ENCODE results near the gene IER5. TPM values are rescaled to one million over a fixed set of nuclear protein-coding genes. Genes with fewer than 3 reads are reported as not detected.
A peak's percentile ranks its signal among the peaks of the same experiment; 100 is the strongest.

IER5 gene
- total and polyA plus RNA-seq, 4 donors, result 18.6 to 34.5 (median 26.2) TPM

DNA sequence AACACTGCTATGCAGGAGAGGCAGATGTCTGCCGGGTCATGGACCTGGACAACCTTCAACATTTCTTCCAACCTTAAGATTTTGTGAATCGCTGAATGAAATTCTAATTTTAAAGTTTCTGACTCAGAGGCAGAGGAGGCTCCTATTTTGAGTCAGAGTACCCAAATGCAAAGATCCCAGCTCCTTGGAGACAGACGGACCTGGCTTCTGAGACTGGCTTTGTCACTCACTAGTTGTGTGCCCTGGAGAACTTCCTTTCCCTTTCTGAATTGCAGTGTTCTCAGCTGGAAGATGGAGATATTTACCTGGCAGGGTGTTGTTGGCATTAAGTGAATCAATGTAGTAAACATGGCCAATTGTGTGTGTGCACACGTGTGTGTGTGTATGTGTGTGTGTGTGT, 51.9 kb downstream of the IER5 start:
- Histone ChIP-seq H3K9me3 (ENCODE audit: control insufficient read depth in 4 of 4, insufficient read depth in 3 of 4, low read length in 3 of 4) (no peaks in the 10 kb centered on the region), H3K4me3 (no peak overlapping the region), H3K27ac (ENCODE audit: low read depth in 1 of 2, low read length in 1 of 2) (no peak overlapping the region), H3K27me3 (ENCODE audit: control insufficient read depth in 3 of 3, insufficient read depth in 3 of 3, low read length in 2 of 3) (no peaks in the 10 kb centered on the region), H3K36me3 (ENCODE audit: control insufficient read depth in 4 of 4, insufficient read depth in 4 of 4, low read length in 4 of 4) (no peaks in the 10 kb centered on the region), H3K4me1 (ENCODE audit: control insufficient read depth in 5 of 5, insufficient read depth in 5 of 5, low read length in 5 of 5) (peaks cover 7 to 15% (median 11%) of the 10 kb centered on the region in 5 donors), H3K9ac (ENCODE audit: insufficient read depth in 1 of 2, low read length in 2 of 2) (no peak overlapping the region)
- 86 to 88% methylated on average over 4 of the region's 4 CpGs for WGBS, 2 donors
- TF ChIP-seq, protein P1, sequence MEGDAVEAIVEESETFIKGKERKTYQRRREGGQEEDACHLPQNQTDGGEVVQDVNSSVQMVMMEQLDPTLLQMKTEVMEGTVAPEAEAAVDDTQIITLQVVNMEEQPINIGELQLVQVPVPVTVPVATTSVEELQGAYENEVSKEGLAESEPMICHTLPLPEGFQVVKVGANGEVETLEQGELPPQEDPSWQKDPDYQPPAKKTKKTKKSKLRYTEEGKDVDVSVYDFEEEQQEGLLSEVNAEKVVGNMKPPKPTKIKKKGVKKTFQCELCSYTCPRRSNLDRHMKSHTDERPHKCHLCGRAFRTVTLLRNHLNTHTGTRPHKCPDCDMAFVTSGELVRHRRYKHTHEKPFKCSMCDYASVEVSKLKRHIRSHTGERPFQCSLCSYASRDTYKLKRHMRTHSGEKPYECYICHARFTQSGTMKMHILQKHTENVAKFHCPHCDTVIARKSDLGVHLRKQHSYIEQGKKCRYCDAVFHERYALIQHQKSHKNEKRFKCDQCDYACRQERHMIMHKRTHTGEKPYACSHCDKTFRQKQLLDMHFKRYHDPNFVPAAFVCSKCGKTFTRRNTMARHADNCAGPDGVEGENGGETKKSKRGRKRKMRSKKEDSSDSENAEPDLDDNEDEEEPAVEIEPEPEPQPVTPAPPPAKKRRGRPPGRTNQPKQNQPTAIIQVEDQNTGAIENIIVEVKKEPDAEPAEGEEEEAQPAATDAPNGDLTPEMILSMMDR (IDR thresholded peaks at IDR 0.05; ENCODE audit: control extremely low read depth, extremely low read depth), result no peak
- DNase-seq (no peak), ATAC-seq (ENCODE audit: insufficient read depth, low FRiP score) (no peak)

DNA sequence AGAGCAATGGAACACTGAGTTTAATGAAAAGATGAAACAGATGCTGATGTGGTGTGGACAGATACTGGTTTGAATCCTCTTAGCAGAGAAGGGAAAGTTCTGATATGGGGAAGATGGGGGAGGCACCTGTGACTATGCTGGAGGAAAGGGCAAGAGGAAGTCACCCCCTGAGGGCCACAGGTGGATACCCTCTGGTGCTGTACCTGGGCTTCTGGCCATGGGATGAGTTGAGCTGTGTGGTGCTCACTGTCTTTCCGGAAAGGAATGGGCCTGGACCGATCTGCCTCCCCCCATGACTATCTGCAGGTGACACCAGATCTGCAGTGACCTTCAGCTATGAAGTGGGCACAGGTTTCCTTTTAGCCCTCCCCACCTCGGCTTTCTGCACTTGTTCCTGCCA, 52.4 kb downstream of the IER5 start:
- Histone ChIP-seq H3K27me3 (ENCODE audit: control insufficient read depth in 3 of 3, insufficient read depth in 3 of 3, low read length in 2 of 3) (no peaks in the 10 kb centered on the region), H3K9me3 (ENCODE audit: control insufficient read depth in 4 of 4, insufficient read depth in 3 of 4, low read length in 3 of 4) (no peaks in the 10 kb centered on the region), H3K4me1 (ENCODE audit: control insufficient read depth in 5 of 5, insufficient read depth in 5 of 5, low read length in 5 of 5) (peaks cover 6 to 15% (median 11%) of the 10 kb centered on the region in 5 donors), H3K36me3 (ENCODE audit: control insufficient read depth in 4 of 4, insufficient read depth in 4 of 4, low read length in 4 of 4) (no peaks in the 10 kb centered on the region), H3K9ac (ENCODE audit: insufficient read depth in 1 of 2, low read length in 2 of 2) (no peak overlapping the region), H3K27ac (ENCODE audit: low read depth in 1 of 2, low read length in 1 of 2) (no peak overlapping the region), H3K4me3 (no peak overlapping the region)
- no peak for ATAC-seq (ENCODE audit: insufficient read depth, low FRiP score)
- 79 to 80% methylated on average over 3 of the region's 3 CpGs for WGBS, 2 donors
- no peak for DNase-seq
- TF ChIP-seq, protein P1 (IDR thresholded peaks at IDR 0.05; ENCODE audit: control extremely low read depth, extremely low read depth), result no peak

DNA sequence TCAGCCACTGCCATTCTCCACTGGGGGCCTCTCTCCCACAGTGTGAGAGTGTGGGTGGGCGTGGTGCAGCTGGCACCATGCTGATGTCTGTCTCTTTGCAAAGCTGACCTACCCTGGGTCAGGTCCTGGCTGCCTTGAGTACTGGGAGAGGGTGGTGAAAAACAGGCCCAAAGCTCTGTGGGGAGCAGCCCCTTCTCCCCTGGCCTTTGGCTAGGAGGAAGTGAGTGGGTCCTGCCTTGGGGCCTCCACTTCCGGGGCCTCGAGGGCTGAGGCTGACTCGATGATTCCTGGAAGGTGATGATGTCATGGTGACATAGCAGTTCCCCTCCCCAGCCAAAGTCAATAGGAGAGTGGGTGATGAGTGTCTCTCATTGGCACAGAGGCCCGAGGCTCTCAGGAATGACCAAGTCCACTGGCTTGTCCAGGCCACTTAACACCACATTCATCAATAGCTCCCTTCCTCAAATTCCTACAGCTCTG, 53.0 kb downstream of the IER5 start:
- WGBS, 2 donors, result 29% methylated on average over 5 of the region's 5 CpGs
- H3K9ac ChIP-seq (ENCODE audit: insufficient read depth in 1 of 2, low read length in 2 of 2), result no peak overlapping the region
- H3K36me3 ChIP-seq (ENCODE audit: control insufficient read depth in 4 of 4, insufficient read depth in 4 of 4, low read length in 4 of 4), result no peaks in the 10 kb centered on the region
- no peaks in the 10 kb centered on the region for H3K27me3 ChIP-seq (ENCODE audit: control insufficient read depth in 3 of 3, insufficient read depth in 3 of 3, low read length in 2 of 3)
- peaks cover 6 to 15% (median 11%) of the 10 kb centered on the region in 5 donors for H3K4me1 ChIP-seq (ENCODE audit: control insufficient read depth in 5 of 5, insufficient read depth in 5 of 5, low read length in 5 of 5)
- TF ChIP-seq, protein P1 (IDR thresholded peaks at IDR 0.05; ENCODE audit: control extremely low read depth, extremely low read depth), result no peak
- DNase-seq (no peak), ATAC-seq (ENCODE audit: insufficient read depth, low FRiP score) (peak; percentile 24)
- no peak overlapping the region for H3K4me3 ChIP-seq
- H3K27ac ChIP-seq (ENCODE audit: low read depth in 1 of 2, low read length in 1 of 2), result peak overlapping the region; percentile 13 to 32
- no peaks in the 10 kb centered on the region for H3K9me3 ChIP-seq (ENCODE audit: control insufficient read depth in 4 of 4, insufficient read depth in 3 of 4, low read length in 3 of 4)

Other genes starting within 250 kb of the IER5 start
- 1 to 10 TPM; 6.2 to 6.4 TPM for gene KIAA1614, start 175.8 kb upstream of the IER5 start, total RNA-seq
- gene KIAA1614, start 175.8 kb upstream of the IER5 start, polyA plus RNA-seq, result 1 to 10 TPM; 2.1 to 2.8 TPM
- gene STX6, start 65.8 kb upstream of the IER5 start, total RNA-seq, result 10 to 100 TPM; 23.7 to 47.4 TPM
- gene STX6, start 65.8 kb upstream of the IER5 start, polyA plus RNA-seq, result 10 to 100 TPM; 11.6 to 16.5 TPM
- 10 to 100 TPM; 18.9 to 31.0 TPM for gene MR1, start 54.7 kb upstream of the IER5 start, total RNA-seq
- 10 to 100 TPM in 1 of 2 donors, 1 to 10 TPM in 1; 8.1 to 29.0 TPM for gene MR1, start 54.7 kb upstream of the IER5 start, polyA plus RNA-seq